Measurements from ENCODE around the gene ARIH2.

DNA sequence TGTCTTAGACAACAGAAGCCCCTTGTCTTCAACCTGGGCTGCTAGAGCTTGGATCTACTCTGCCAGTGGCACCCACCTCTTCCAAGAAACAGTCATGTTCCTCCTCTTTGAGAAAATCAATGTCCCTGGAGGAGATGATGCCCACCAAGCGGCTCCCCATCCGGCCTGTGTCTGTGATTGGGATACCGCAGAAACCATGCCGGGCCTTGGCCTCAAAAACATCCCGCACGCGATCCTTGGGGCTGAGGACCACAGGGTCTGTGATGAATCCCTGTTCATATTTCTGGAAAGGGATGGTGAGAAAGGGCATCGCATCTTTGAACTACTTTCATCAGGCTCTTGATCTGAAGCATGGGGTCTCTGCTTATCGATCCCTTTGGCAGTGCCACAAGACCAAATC is 109.0 kb downstream of the ARIH2 start:
- TF ChIP-seq, protein P1, sequence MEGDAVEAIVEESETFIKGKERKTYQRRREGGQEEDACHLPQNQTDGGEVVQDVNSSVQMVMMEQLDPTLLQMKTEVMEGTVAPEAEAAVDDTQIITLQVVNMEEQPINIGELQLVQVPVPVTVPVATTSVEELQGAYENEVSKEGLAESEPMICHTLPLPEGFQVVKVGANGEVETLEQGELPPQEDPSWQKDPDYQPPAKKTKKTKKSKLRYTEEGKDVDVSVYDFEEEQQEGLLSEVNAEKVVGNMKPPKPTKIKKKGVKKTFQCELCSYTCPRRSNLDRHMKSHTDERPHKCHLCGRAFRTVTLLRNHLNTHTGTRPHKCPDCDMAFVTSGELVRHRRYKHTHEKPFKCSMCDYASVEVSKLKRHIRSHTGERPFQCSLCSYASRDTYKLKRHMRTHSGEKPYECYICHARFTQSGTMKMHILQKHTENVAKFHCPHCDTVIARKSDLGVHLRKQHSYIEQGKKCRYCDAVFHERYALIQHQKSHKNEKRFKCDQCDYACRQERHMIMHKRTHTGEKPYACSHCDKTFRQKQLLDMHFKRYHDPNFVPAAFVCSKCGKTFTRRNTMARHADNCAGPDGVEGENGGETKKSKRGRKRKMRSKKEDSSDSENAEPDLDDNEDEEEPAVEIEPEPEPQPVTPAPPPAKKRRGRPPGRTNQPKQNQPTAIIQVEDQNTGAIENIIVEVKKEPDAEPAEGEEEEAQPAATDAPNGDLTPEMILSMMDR (IDR thresholded peaks at IDR 0.05) = no peak
- no peak for TF ChIP-seq TCF7L2 (IDR thresholded peaks at IDR 0.05; ENCODE audit: low read depth, low read length)
- TF ChIP-seq, protein P2, sequence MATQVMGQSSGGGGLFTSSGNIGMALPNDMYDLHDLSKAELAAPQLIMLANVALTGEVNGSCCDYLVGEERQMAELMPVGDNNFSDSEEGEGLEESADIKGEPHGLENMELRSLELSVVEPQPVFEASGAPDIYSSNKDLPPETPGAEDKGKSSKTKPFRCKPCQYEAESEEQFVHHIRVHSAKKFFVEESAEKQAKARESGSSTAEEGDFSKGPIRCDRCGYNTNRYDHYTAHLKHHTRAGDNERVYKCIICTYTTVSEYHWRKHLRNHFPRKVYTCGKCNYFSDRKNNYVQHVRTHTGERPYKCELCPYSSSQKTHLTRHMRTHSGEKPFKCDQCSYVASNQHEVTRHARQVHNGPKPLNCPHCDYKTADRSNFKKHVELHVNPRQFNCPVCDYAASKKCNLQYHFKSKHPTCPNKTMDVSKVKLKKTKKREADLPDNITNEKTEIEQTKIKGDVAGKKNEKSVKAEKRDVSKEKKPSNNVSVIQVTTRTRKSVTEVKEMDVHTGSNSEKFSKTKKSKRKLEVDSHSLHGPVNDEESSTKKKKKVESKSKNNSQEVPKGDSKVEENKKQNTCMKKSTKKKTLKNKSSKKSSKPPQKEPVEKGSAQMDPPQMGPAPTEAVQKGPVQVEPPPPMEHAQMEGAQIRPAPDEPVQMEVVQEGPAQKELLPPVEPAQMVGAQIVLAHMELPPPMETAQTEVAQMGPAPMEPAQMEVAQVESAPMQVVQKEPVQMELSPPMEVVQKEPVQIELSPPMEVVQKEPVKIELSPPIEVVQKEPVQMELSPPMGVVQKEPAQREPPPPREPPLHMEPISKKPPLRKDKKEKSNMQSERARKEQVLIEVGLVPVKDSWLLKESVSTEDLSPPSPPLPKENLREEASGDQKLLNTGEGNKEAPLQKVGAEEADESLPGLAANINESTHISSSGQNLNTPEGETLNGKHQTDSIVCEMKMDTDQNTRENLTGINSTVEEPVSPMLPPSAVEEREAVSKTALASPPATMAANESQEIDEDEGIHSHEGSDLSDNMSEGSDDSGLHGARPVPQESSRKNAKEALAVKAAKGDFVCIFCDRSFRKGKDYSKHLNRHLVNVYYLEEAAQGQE (IDR thresholded peaks at IDR 0.05; ENCODE audit: insufficient read depth in 1 of 2, low read depth in 2 of 2, low read length in 1 of 2) = no peak
- TF ChIP-seq POLR2AphosphoS5 (IDR thresholded peaks at IDR 0.05; ENCODE audit: low read depth, low read length) = 0 out of 2 replicates have a peak, but pooled peaks have one; percentile 19
